ENCODE measurements around the gene CPE. TPM values are rescaled to one million over a fixed set of nuclear protein-coding genes. Genes with fewer than 3 reads are reported as not detected.

CPE gene
- total RNA-seq, 4 donors from 2014 or later: 25.2 to 66.2 (median 41.9) TPM

DNA sequence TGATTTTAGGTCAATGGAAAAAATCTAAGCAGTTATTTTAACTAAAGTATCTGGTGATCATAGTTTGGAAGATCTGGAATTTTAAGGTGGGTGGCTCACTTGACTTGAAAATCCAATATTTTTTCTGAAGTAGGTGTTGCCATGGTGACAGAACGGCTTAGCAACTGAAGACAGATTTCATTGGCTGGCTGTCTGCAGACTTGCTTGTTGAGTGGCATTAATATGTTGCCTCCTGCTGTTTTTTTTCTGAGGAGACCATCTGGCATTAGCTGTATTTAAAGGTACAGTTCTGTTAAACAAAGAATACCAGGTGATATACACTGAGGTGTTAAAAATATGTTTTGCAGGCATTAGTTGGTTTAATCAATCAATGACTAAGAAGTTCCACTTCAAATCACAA is 19.8 kb downstream of the CPE start:
- no peak overlapping the region for H3K4me3 ChIP-seq (ENCODE audit: low read depth, poor library complexity, severe bottlenecking)
- TF ChIP-seq, protein P1, sequence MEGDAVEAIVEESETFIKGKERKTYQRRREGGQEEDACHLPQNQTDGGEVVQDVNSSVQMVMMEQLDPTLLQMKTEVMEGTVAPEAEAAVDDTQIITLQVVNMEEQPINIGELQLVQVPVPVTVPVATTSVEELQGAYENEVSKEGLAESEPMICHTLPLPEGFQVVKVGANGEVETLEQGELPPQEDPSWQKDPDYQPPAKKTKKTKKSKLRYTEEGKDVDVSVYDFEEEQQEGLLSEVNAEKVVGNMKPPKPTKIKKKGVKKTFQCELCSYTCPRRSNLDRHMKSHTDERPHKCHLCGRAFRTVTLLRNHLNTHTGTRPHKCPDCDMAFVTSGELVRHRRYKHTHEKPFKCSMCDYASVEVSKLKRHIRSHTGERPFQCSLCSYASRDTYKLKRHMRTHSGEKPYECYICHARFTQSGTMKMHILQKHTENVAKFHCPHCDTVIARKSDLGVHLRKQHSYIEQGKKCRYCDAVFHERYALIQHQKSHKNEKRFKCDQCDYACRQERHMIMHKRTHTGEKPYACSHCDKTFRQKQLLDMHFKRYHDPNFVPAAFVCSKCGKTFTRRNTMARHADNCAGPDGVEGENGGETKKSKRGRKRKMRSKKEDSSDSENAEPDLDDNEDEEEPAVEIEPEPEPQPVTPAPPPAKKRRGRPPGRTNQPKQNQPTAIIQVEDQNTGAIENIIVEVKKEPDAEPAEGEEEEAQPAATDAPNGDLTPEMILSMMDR (IDR thresholded peaks at IDR 0.05): no peak
- no peak for TF ChIP-seq POLR2A (IDR thresholded peaks at IDR 0.05)
- DNase-seq (ENCODE audit: low spot score in 2 of 2): no peak
- intact Hi-C loops (cut with DNase I; ENCODE audit: low total_unique reads): no loop called here
- WGBS, 2 donors: 6 to 10% methylated on average over 1 of the region's 1 CpG

DNA sequence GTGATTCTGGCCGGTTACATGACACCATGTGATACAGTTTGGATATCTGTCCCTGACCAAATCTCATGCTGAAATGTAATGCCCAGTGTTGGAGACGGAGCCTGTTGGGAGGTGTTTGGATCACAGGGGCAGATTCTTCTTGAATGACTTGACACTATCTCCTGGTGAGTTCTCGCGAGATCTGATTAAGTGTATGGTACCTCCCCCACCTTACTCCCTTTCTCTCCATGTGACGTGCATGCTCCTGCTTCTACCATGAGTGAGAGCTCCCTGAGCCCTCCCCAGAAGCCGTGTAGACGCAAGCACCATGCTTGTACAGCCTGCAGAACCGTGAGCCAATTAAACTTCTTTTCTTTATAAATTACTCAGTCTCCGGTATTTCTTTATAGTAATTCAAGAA is 23.6 kb downstream of the CPE start:
- no peak overlapping the region for H3K4me3 ChIP-seq (ENCODE audit: low read depth, poor library complexity, severe bottlenecking)
- WGBS, 2 donors: 84 to 93% methylated on average over 9 of the region's 9 CpGs
- intact Hi-C loops (cut with DNase I; ENCODE audit: low total_unique reads): no loop called here

DNA sequence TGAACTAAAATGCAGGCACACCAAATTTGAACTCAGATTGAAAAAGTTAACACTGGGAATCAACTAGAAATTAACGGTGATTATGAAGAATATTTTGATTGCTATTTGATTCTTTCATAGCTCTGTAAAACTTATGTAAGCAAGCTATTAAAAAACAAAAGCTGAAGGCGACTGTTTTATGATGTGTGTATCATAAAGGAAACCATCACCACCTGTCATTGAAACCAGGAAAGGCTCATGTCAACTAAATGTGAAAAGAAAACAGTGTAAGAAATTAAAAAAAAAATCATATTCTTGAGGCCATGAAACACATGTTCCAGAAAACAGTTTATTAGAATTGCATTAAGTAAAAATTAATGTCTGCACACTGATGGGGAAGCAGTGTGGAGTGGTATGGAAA is 24.2 kb downstream of the CPE start:
- intact Hi-C loops (cut with DNase I; ENCODE audit: low total_unique reads): no loop called here
- WGBS, 2 donors: 58 to 69% methylated on average over 2 of the region's 2 CpGs
- TF ChIP-seq, protein P1 (IDR thresholded peaks at IDR 0.05): no peak
- no peak for TF ChIP-seq POLR2A (IDR thresholded peaks at IDR 0.05)
- DNase-seq (ENCODE audit: low spot score in 2 of 2): no peak
- H3K4me3 ChIP-seq (ENCODE audit: low read depth, poor library complexity, severe bottlenecking): no peak overlapping the region

More for the DNA sequence above, 23.6 kb downstream of the CPE start:
- no peak for DNase-seq (ENCODE audit: low spot score in 2 of 2)
- no peak for TF ChIP-seq POLR2A (IDR thresholded peaks at IDR 0.05)
- TF ChIP-seq, protein P1 (IDR thresholded peaks at IDR 0.05): no peak

DNA sequence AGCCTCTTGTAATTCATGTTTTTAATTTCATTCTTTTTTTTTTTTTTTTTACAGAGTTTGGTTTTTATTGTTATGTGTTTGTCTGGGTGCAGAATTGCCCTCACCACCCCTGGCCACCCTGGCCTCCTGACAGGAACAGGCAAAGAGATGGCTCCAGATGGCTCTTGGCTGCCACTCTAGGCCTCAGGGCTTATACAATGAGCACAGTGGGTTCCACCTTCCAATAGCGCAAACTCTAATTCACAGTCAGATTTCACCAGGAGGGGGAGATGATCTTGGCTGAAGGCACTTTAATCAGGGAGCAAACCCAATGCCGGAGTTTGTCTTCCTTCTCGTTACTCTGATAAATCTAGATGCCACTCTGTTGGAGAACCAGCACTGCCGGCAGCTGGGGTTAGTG is 24.8 kb downstream of the CPE start:
- TF ChIP-seq, protein P1 (IDR thresholded peaks at IDR 0.05): no peak
- TF ChIP-seq POLR2A (IDR thresholded peaks at IDR 0.05): no peak
- no peak for DNase-seq (ENCODE audit: low spot score in 2 of 2)
- intact Hi-C loops (cut with DNase I; ENCODE audit: low total_unique reads): no loop called here
- 67 to 71% methylated on average over 4 of the region's 4 CpGs for WGBS, 2 donors
- H3K4me3 ChIP-seq (ENCODE audit: low read depth, poor library complexity, severe bottlenecking): no peak overlapping the region

DNA sequence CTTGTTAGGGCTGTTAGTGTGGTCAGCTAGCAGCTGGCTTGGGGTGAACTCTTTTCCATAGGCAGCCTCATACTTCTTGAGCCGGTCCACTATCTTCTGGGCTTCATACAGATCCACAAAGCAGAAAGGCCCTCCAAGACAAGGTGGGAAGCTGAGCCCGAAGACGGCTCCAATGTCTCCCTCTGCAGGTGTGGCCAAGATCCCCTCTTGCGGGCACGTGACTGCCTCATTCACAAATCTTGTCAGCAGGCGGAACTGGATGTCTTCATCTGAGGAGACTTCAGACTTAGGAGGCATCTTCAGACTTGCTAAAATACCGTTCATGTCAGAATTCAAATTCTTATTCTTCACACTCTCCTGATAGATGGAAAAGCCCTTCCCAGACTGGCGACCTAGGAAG is 25.3 kb downstream of the CPE start:
- DNase-seq (ENCODE audit: low spot score in 2 of 2): no peak
- intact Hi-C loops (cut with DNase I; ENCODE audit: low total_unique reads): no loop called here

DNA sequence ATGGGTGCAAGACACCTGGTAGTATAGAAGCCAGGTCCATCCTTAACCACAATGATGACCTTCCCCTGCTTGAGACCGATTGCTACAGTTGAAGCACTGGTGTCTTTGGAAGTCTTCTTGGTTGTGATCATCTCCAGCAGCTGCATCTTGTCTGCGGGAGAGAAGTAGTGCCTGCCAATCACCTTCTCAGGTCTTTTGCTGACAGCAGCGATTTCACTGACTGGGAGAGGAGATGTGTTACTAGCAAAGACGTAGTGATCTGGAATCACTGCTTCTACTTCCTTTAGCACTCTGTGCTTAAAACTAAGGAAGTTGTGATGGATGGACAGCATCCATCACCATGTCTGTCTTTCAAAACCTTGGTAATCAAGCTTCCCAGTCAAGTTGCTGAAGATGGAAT is 25.9 kb downstream of the CPE start:
- no peak for DNase-seq (ENCODE audit: low spot score in 2 of 2)
- intact Hi-C loops (cut with DNase I; ENCODE audit: low total_unique reads): no loop called here
- WGBS, 2 donors: 96 to 99% methylated on average over 4 of the region's 4 CpGs
- TF ChIP-seq POLR2A (IDR thresholded peaks at IDR 0.05): no peak
- TF ChIP-seq, protein P1 (IDR thresholded peaks at IDR 0.05): no peak
- H3K4me3 ChIP-seq (ENCODE audit: low read depth, poor library complexity, severe bottlenecking): no peak overlapping the region

More for the DNA sequence above, 25.3 kb downstream of the CPE start:
- TF ChIP-seq, protein P1 (IDR thresholded peaks at IDR 0.05): no peak
- no peak for TF ChIP-seq POLR2A (IDR thresholded peaks at IDR 0.05)
- H3K4me3 ChIP-seq (ENCODE audit: low read depth, poor library complexity, severe bottlenecking): no peak overlapping the region
- WGBS, 2 donors: 93 to 97% methylated on average over 8 of the region's 8 CpGs

Data from lower leg skin (tissue), 4 donors.